Trophoblast cell (in vitro differentiated cells and primary cell): ENCODE data around the gene EIF5A.

Experiments
- DNase-seq, 2 donors: peaks; one replicate each; pipeline ENCODE4 v3.0.0-alpha.2; 2016
- H2AFZ ChIP-seq: 2 replicates; pipeline ENCODE4 v1.6.1; 2013; ENCODE audit warnings: low read length, moderate library complexity, mild to moderate bottlenecking; ENCODE audit not compliant: insufficient read depth, poor library complexity
- H2AK5ac ChIP-seq: 2 replicates; pipeline ENCODE4 v1.6.1; 2013; ENCODE audit warnings: mild to moderate bottlenecking, low read length
- H2BK120ac ChIP-seq: 2 replicates; pipeline ENCODE4 v1.6.1; 2013; ENCODE audit warnings: low read length, mild to moderate bottlenecking, moderate library complexity; ENCODE audit not compliant: insufficient read depth, poor library complexity
- H2BK12ac ChIP-seq: 2 replicates; pipeline ENCODE4 v1.6.1; 2013; ENCODE audit warnings: mild to moderate bottlenecking, low read length, moderate library complexity
- H2BK5ac ChIP-seq: 2 replicates; pipeline ENCODE4 v1.6.1; 2013; ENCODE audit warnings: low read length, low read depth, moderate library complexity, mild to moderate bottlenecking; ENCODE audit not compliant: poor library complexity
- H3K14ac ChIP-seq: 2 replicates; pipeline ENCODE4 v1.6.1; 2013; ENCODE audit warnings: mild to moderate bottlenecking, low read length
- H3K18ac ChIP-seq: 2 replicates; pipeline ENCODE4 v1.6.1; 2013; ENCODE audit warnings: mild to moderate bottlenecking, low read length
- H3K23ac ChIP-seq: 2 replicates; pipeline ENCODE4 v1.6.1; 2013; ENCODE audit warnings: low read length
- H3K27ac ChIP-seq: 2 replicates; pipeline ENCODE4 v1.5.1; 2013; ENCODE audit warnings: low read depth, mild to moderate bottlenecking, inconsistent platforms, low read length, moderate library complexity
- H3K27me3 ChIP-seq: 2 replicates; pipeline ENCODE4 v1.6.1; 2013; ENCODE audit warnings: inconsistent platforms, mild to moderate bottlenecking, low read length, moderate library complexity; ENCODE audit not compliant: insufficient read depth
- H3K36me3 ChIP-seq, 2 experiments: 1 replicate in 1 of 2; 2 replicates in 1 of 2; pipeline ENCODE4 v1.6.1; 2013; ENCODE audit warnings: low read length in 2 of 2, mild to moderate bottlenecking in 2 of 2, moderate library complexity in 1 of 2; ENCODE audit not compliant: insufficient read depth in 2 of 2, control insufficient read depth in 1 of 2
- H3K4ac ChIP-seq: 2 replicates; pipeline ENCODE4 v1.6.1; 2013; ENCODE audit warnings: low read depth, mild to moderate bottlenecking, low read length, moderate library complexity
- H3K4me1 ChIP-seq, 2 experiments: 1 replicate in 1 of 2; 2 replicates in 1 of 2; pipeline ENCODE4 v1.6.1; 2013; ENCODE audit warnings: low read length in 2 of 2, mild to moderate bottlenecking in 2 of 2, moderate library complexity in 1 of 2; ENCODE audit not compliant: insufficient read depth in 2 of 2, control insufficient read depth in 1 of 2
- H3K4me2 ChIP-seq: 2 replicates; pipeline ENCODE4 v1.6.1; 2013; ENCODE audit warnings: inconsistent platforms, mild to moderate bottlenecking, low read length, moderate library complexity
- H3K4me3 ChIP-seq: 2 replicates; pipeline ENCODE4 v1.5.1; 2013; ENCODE audit warnings: mild to moderate bottlenecking, low read depth, low read length, inconsistent platforms
- H3K79me1 ChIP-seq: one replicate; pipeline ENCODE4 v1.6.1; 2013; ENCODE audit warnings: low read length
- H3K79me2 ChIP-seq: 2 replicates; pipeline ENCODE4 v1.6.1; 2013; ENCODE audit warnings: low read length, mild to moderate bottlenecking; ENCODE audit not compliant: control insufficient read depth, insufficient read depth, poor library complexity
- H3K9ac ChIP-seq: 2 replicates; pipeline ENCODE4 v1.6.1; 2013; ENCODE audit warnings: mild to moderate bottlenecking, low read length
- H3K9me3 ChIP-seq: 2 replicates; pipeline ENCODE4 v1.6.1; 2013; ENCODE audit warnings: low read depth, mild to moderate bottlenecking, control low read depth, inconsistent platforms, low read length; ENCODE audit not compliant: insufficient read depth
- H4K12ac ChIP-seq: 2 replicates; pipeline ENCODE4 v1.6.1; 2013; ENCODE audit warnings: low read depth, mild to moderate bottlenecking, low read length, moderate library complexity
- H4K8ac ChIP-seq: 2 replicates; pipeline ENCODE4 v1.6.1; 2013; ENCODE audit warnings: low read depth, mild to moderate bottlenecking, low read length, moderate library complexity
- H4K91ac ChIP-seq: one replicate; pipeline ENCODE4 v1.6.1; 2013; ENCODE audit warnings: low read depth, mild to moderate bottlenecking, low read length, moderate library complexity
- WGBS: extraction: QIAGEN DNeasy Blood & Tissue Kit; methylation state at CpG from one replicate; pipeline ENCODE4 v1.1.7; 2013; ENCODE audit warnings: missing lambda C conversion rate; ENCODE audit not compliant: insufficient read length, insufficient coverage; ENCODE audit errors: extremely low coverage; 5-methylcytosine and 5-hydroxymethylcytosine counted together

EIF5A gene

GRCh38 chr17:7346761-7347614, 39.6 kb downstream of the EIF5A start:
- no peak for DNase-seq
- no peak overlapping the region for H3K4ac ChIP-seq
- no peak overlapping the region for H2AFZ ChIP-seq
- WGBS: no CpG with 5 or more reads among the region's 18 CpGs
- H3K18ac ChIP-seq: no peak overlapping the region
- H3K9me3 ChIP-seq: no peaks in the 10 kb centered on the region
- H3K27ac ChIP-seq: no peak overlapping the region
- H3K4me1 ChIP-seq: peaks cover 3 to 4% of the 10 kb centered on the region in 2 experiments
- no peak overlapping the region for H3K9ac ChIP-seq
- H2BK12ac ChIP-seq: no peak overlapping the region
- H3K4me3 ChIP-seq: no peak overlapping the region
- peaks cover 17% of the 10 kb centered on the region for H3K79me1 ChIP-seq
- no peak overlapping the region for H2BK120ac ChIP-seq
- H3K23ac ChIP-seq: no peak overlapping the region
- H3K36me3 ChIP-seq: no peaks in the 10 kb centered on the region
- no peak overlapping the region for H3K14ac ChIP-seq
- H3K4me2 ChIP-seq: no peak overlapping the region
- no peak overlapping the region for H4K91ac ChIP-seq
- H3K27me3 ChIP-seq: no peaks in the 10 kb centered on the region
- H4K8ac ChIP-seq: no peak overlapping the region
- H2BK5ac ChIP-seq: no peak overlapping the region
- H4K12ac ChIP-seq: no peak overlapping the region
- H3K79me2 ChIP-seq: peaks cover 8% of the 10 kb centered on the region
- H2AK5ac ChIP-seq: no peak overlapping the region

GRCh38 chr17:7347630-7348477, 40.4 kb downstream of the EIF5A start:
- Histone ChIP-seq H4K91ac (no peak overlapping the region), H3K27me3 (no peaks in the 10 kb centered on the region), H3K18ac (no peak overlapping the region), H2AFZ (no peak overlapping the region), H4K12ac (no peak overlapping the region), H2BK120ac (no peak overlapping the region), H3K27ac (no peak overlapping the region), H3K4me3 (no peak overlapping the region), H3K9me3 (no peaks in the 10 kb centered on the region), H3K4me1 (peaks cover 9 to 10% of the 10 kb centered on the region in 2 experiments), H3K79me2 (peaks cover 13% of the 10 kb centered on the region), H2BK5ac (no peak overlapping the region), H3K4ac (no peak overlapping the region), H3K23ac (no peak overlapping the region), H3K36me3 (no peaks in the 10 kb centered on the region), H2BK12ac (no peak overlapping the region), H2AK5ac (no peak overlapping the region), H3K9ac (no peak overlapping the region), H3K4me2 (no peak overlapping the region), H3K79me1 (peaks cover 22% of the 10 kb centered on the region), H4K8ac (no peak overlapping the region), H3K14ac (no peak overlapping the region)
- WGBS: no CpG with 5 or more reads among the region's 19 CpGs
- DNase-seq: no peak

- Histone ChIP-seq H2BK5ac (no peak overlapping the region), H2BK12ac (no peak overlapping the region), H3K4me2 (no peak overlapping the region), H2AFZ (no peak overlapping the region), H3K4me3 (no peak overlapping the region), H4K8ac (no peak overlapping the region), H3K27ac (no peak overlapping the region), H3K79me1 (peaks cover 22% of the 10 kb centered on the region), H2BK120ac (no peak overlapping the region), H3K23ac (no peak overlapping the region), H3K9ac (no peak overlapping the region), H3K4ac (no peak overlapping the region), H3K79me2 (peaks cover 13% of the 10 kb centered on the region), H4K12ac (no peak overlapping the region), H2AK5ac (no peak overlapping the region), H3K27me3 (no peaks in the 10 kb centered on the region), H4K91ac (no peak overlapping the region), H3K9me3 (no peaks in the 10 kb centered on the region), H3K36me3 (no peaks in the 10 kb centered on the region), H3K14ac (no peak overlapping the region), H3K4me1 (peaks cover 14 to 16% of the 10 kb centered on the region in 2 experiments), H3K18ac (no peak overlapping the region)
- no peak for DNase-seq
- WGBS: no CpG with 5 or more reads among the region's 19 CpGs
These were observed 41.2 kb downstream of the EIF5A start for GRCh38 chr17:7348478-7349242.
